ENCODE measurements around the gene PAX6.

DNA sequence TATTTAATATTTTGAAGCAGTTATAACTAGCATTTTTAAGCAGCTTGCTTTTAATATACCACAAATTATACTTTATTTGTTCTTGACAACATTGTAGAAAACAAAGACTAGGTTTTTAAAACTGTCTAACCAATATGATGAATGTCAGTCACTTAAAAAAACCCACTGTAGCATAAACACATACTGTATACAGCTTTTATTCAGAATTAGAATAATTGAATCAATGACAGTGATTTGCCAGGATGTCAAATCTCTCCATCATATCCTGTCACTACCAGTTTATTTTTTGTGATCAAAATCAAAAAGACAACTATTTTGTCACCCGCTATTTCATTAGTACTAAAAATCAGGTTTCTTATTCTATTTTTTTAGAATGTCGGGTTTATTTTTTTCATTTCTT lies 26.5 kb downstream of the PAX6 start:
- TF ChIP-seq, protein P1, sequence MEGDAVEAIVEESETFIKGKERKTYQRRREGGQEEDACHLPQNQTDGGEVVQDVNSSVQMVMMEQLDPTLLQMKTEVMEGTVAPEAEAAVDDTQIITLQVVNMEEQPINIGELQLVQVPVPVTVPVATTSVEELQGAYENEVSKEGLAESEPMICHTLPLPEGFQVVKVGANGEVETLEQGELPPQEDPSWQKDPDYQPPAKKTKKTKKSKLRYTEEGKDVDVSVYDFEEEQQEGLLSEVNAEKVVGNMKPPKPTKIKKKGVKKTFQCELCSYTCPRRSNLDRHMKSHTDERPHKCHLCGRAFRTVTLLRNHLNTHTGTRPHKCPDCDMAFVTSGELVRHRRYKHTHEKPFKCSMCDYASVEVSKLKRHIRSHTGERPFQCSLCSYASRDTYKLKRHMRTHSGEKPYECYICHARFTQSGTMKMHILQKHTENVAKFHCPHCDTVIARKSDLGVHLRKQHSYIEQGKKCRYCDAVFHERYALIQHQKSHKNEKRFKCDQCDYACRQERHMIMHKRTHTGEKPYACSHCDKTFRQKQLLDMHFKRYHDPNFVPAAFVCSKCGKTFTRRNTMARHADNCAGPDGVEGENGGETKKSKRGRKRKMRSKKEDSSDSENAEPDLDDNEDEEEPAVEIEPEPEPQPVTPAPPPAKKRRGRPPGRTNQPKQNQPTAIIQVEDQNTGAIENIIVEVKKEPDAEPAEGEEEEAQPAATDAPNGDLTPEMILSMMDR (conservative IDR thresholded peaks at IDR 0.05 in 1 of 2, IDR thresholded peaks at IDR 0.05 in 1 of 2; ENCODE audit: extremely low read depth in 1 of 2, insufficient read depth in 1 of 2, low read depth in 1 of 2, low read length in 2 of 2): no peak
- no peak for TF ChIP-seq EZH2 (IDR thresholded peaks at IDR 0.05; ENCODE audit: borderline replicate concordance, low read length)

Data from mammary epithelial cell (primary cell).